HL-60 (cell line): ENCODE data around the gene AQP3.
"Not testable (repeated sequence)": the region's sequence is repeated elsewhere in the genome, so short reads cannot be mapped to it uniquely, and the experiment has no call there.

Source experiments
- DNase-seq, 2 experiments: peaks; one replicate each; pipeline ENCODE4 v3.0.0-alpha.2; 2010 to 2020; ENCODE audit warnings: low read depth in 1 of 2, low spot score in 1 of 2
- H3K27ac ChIP-seq: fragments of 250-450 bp; sonication (Bioruptor Pico); replicated peaks from 2 replicates; pipeline ENCODE4 v1.5.1; 2020; ENCODE audit warnings: mild to moderate bottlenecking, moderate library complexity
- H3K27me3 ChIP-seq: fragments of 250-450 bp; sonication (Bioruptor Pico); 2 replicates; pipeline ENCODE4 v1.5.1; 2021; ENCODE audit warnings: mild to moderate bottlenecking, moderate library complexity; ENCODE audit not compliant: insufficient read depth, poor library complexity, severe bottlenecking
- H3K4me3 ChIP-seq: replicated peaks from 2 replicates; pipeline ENCODE4 v1.5.1; 2011; ENCODE audit warnings: mild to moderate bottlenecking, control low read depth, low read length; ENCODE audit not compliant: insufficient read depth
- GABPA ChIP-seq: IDR thresholded peaks from 2 replicates; pipeline ENCODE4 v1.6.1; 2012; ENCODE audit warnings: low read depth
- POLR2AphosphoS5 ChIP-seq: IDR thresholded peaks from 2 replicates; pipeline ENCODE4 v1.6.1; 2012; ENCODE audit warnings: low read depth
- REST ChIP-seq: IDR thresholded peaks from 2 replicates; pipeline ENCODE4 v1.6.1; 2012; ENCODE audit warnings: low read depth; ENCODE audit not compliant: insufficient replicate concordance
- SPI1 ChIP-seq: IDR thresholded peaks from 2 replicates; pipeline ENCODE4 v1.6.1; 2012; ENCODE audit warnings: low read depth, mild to moderate bottlenecking, borderline replicate concordance
- TF ChIP-seq, protein P1 (sequence below): IDR thresholded peaks from one replicate; pipeline ENCODE4 v1.5.1; 2011; ENCODE audit warnings: low read length, control low read depth, inconsistent platforms; ENCODE audit not compliant: insufficient read depth

AQP3 gene

DNA sequence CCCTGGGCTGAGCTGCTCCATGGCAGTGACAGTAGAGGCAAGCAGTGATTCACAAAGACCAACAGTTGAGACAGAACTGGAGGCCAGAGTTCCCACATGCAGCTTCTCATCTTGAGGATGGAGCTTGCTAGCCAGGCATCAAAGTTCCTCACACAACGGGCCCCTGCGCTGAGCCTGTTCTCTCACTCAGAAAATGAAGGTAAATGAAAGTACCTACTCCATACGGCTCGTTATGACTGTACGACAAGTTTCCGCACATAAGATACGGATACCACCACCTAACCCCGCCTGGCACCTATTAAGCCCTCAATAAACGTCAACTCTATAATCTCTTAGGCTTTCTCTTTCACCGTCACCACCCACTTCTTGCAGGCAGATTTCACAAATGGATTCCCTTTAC lies 13.5 kb upstream of the AQP3 start:
- no peak; the same call in 1 of the 2 replicates for TF ChIP-seq POLR2AphosphoS5
- TF ChIP-seq, protein P1, sequence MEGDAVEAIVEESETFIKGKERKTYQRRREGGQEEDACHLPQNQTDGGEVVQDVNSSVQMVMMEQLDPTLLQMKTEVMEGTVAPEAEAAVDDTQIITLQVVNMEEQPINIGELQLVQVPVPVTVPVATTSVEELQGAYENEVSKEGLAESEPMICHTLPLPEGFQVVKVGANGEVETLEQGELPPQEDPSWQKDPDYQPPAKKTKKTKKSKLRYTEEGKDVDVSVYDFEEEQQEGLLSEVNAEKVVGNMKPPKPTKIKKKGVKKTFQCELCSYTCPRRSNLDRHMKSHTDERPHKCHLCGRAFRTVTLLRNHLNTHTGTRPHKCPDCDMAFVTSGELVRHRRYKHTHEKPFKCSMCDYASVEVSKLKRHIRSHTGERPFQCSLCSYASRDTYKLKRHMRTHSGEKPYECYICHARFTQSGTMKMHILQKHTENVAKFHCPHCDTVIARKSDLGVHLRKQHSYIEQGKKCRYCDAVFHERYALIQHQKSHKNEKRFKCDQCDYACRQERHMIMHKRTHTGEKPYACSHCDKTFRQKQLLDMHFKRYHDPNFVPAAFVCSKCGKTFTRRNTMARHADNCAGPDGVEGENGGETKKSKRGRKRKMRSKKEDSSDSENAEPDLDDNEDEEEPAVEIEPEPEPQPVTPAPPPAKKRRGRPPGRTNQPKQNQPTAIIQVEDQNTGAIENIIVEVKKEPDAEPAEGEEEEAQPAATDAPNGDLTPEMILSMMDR: no peak
- no peaks in the 10 kb centered on the region for H3K27me3 ChIP-seq
- H3K4me3 ChIP-seq: no peak overlapping the region
- H3K27ac ChIP-seq: no peak overlapping the region
- no peak for DNase-seq

DNA sequence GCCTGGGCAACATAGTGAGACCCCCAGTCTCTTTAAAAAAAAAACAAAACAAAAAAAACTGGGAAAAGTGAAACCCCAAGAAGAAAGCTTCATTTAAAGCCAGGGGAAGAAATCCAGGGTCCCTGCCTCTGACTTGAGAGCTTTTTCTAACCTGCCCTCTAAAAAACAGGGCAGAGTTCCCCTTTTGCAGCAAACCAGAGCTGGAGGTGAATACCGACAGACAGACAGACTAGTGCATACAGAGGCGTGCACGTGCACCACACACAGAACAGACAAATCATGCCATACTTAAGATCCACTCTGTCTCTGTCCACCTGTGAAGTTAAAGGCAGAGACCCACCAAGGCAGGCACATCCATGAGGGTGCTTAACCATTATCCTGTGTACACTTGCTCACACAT lies 11.7 kb upstream of the AQP3 start:
- Histone ChIP-seq H3K4me3 (no peak overlapping the region), H3K27ac (no peak overlapping the region), H3K27me3 (no peaks in the 10 kb centered on the region)
- DNase-seq: peak in 1 of 2 experiments; percentile 41
- no peak for TF ChIP-seq POLR2AphosphoS5
- TF ChIP-seq SPI1: peak; percentile 60; the same call in 1 of the 2 replicates

DNA sequence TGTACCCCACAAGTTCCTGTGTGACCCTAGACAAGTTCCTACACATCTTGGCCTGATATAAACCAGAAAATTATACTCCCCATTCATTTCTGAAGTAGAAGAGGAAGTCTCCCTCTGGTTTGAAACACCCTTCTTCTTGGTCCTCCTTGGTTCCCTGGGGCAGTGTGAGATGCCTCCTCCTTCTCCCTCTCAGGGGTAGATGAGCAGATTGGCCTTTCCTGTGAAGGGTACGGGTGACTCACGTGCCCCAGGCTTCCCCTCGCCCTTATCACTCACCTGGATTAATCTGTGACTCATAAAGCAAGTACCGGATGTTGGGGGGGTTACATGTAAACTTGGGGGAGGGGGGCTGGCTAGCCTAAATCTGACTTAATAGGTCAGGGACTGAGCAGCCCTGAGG lies 11.1 kb upstream of the AQP3 start:
- peak; percentile 46; the same call in 1 of the 2 replicates for TF ChIP-seq SPI1
- TF ChIP-seq, protein P1: no peak
- no peak for DNase-seq
- no peaks in the 10 kb centered on the region for H3K27me3 ChIP-seq
- no peak overlapping the region for H3K4me3 ChIP-seq
- no peak overlapping the region for H3K27ac ChIP-seq

DNA sequence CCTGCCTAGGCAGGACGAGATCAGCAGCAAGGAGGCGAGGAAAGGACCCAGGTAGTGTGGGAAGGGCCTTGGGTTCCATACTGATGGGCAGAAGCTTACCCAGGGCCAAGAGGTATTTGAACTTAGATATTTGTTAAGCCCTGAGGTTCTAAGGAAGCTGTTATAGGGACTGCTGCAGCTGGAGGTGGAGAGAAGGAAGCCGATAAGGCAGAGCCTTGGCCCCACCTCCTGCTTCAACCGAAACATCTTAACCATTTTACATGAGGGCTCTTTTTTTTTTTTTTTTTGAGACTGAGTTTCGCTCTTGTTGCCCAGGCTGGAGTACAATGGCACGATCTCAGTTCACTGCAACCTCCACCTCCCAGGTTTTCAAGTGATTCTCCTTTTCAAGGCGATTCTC lies 8.6 kb upstream of the AQP3 start:
- TF ChIP-seq REST: no peak
- no peak for TF ChIP-seq GABPA
- TF ChIP-seq, protein P1: no peak
- no peak for TF ChIP-seq SPI1
- TF ChIP-seq POLR2AphosphoS5: no peak
- DNase-seq: no peak
- H3K27me3 ChIP-seq: no peaks in the 10 kb centered on the region
- no peak overlapping the region for H3K4me3 ChIP-seq
- H3K27ac ChIP-seq: no peak overlapping the region

GRCh38 chr9:33455456-33455855 lies 8.1 kb upstream of the AQP3 start:
- not testable (repeated sequence) for H3K27ac ChIP-seq, DNase-seq, H3K27me3 ChIP-seq, H3K4me3 ChIP-seq

DNA sequence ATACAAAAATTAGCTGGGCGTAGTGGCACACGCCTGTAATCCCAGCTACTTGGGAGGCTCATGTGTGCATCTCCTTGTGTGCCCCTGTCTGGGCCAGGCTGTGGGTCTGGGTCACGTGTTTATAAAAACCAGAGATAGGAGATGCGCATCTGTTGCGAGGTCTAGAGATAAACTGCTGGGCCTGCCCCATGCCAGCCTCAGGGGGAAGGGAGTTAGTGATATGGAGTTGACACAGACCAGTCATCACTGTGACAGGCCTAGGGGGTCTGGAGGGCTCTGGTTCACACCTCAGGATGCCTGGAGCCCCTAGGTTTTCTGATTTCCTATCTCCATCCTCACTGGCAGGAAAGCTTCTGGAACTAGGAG lies 7.3 kb upstream of the AQP3 start:
- not testable (repeated sequence) for DNase-seq, H3K4me3 ChIP-seq, H3K27ac ChIP-seq, H3K27me3 ChIP-seq
